AG09309 (cell line): ENCODE measurements around the gene TSPAN9.

ENCODE experiments used
- DNase-seq: peaks from one replicate; pipeline ENCODE4 v3.0.0-alpha.2; 2010; ENCODE audit warnings: low read depth
- H3K4me3 ChIP-seq: 2 replicates; pipeline ENCODE4 v1.5.1; 2011; ENCODE audit warnings: mild to moderate bottlenecking, low read depth, low read length, moderate library complexity; ENCODE audit not compliant: control insufficient read depth
- CTCF ChIP-seq: IDR thresholded peaks from 2 replicates; pipeline ENCODE4 v1.5.1; 2011; ENCODE audit warnings: mild to moderate bottlenecking, low read depth, low read length, inconsistent platforms; ENCODE audit not compliant: insufficient read depth, control insufficient read depth; ENCODE audit errors: missing control alignments

TSPAN9 gene

GRCh38 chr12:3179731-3180130 lies 102.6 kb downstream of the TSPAN9 start:
- TF ChIP-seq CTCF: no peak
- H3K4me3 ChIP-seq: no peak overlapping the region
- no peak for DNase-seq

GRCh38 chr12:3182426-3182825 lies 105.2 kb downstream of the TSPAN9 start:
- H3K4me3 ChIP-seq: no peak overlapping the region
- TF ChIP-seq CTCF: no peak
- DNase-seq: no peak

GRCh38 chr12:3184485-3184884 lies 107.3 kb downstream of the TSPAN9 start:
- no peak for TF ChIP-seq CTCF
- no peak for DNase-seq
- H3K4me3 ChIP-seq: no peak overlapping the region

- DNase-seq: no peak
- TF ChIP-seq CTCF: no peak
- no peak overlapping the region for H3K4me3 ChIP-seq
These were observed 108.2 kb downstream of the TSPAN9 start for GRCh38 chr12:3185260-3185870.

- DNase-seq: no peak
- H3K4me3 ChIP-seq: no peak overlapping the region
- TF ChIP-seq CTCF: no peak
These were observed 109.5 kb downstream of the TSPAN9 start for GRCh38 chr12:3186546-3187215.

GRCh38 chr12:3187846-3188770 lies 110.9 kb downstream of the TSPAN9 start:
- DNase-seq: no peak
- no peak overlapping the region for H3K4me3 ChIP-seq
- no peak for TF ChIP-seq CTCF
